ENCODE results near the gene GALNT13. TPM values are rescaled to one million over a fixed set of nuclear protein-coding genes. Genes with fewer than 3 reads are reported as not detected.
A peak's percentile ranks its signal among the peaks of the same experiment; 100 is the strongest.

Gene GALNT13
- total RNA-seq, 1 experiment from 2014 or later, result not detected

DNA sequence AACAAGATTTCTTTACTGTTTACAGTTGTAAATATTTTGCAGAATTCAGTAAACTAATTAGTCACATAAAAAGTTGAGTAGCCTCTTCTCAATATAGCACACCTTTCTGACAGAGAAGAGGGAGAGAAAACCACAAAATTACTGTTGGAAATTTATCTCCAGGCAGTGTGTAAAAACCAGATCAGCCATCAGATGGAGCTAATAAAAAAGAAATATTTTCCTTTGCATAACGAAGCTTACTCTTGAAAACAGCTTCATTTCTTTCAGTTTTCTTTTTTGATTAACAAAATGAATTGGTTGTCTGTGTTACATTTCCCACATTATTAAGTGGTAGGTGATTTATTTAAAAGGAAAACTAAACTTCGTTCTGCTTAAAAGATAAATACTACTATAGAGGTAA is 567.4 kb downstream of the GALNT13 start:
- POLR2A ChIA-PET, result no interaction called here
- no TSS peak for BruUV-seq (replicated peaks)
- no peaks in the 10 kb centered on the region for H3K36me3 Mint-ChIP-seq (ENCODE audit: insufficient read depth, unreplicated experiment)
- no peaks in the 10 kb centered on the region; the same call in 1 of the 2 replicates for H3K4me1 ChIP-seq
- no peak for DNase-seq
- H3K27me3 Mint-ChIP-seq (ENCODE audit: insufficient read depth, unreplicated experiment), result no peaks in the 10 kb centered on the region
- no peak overlapping the region for H3K4me3 Mint-ChIP-seq (ENCODE audit: unreplicated experiment)
- H3K9me3 Mint-ChIP-seq (ENCODE audit: unreplicated experiment), result no peaks in the 10 kb centered on the region
- CTCF ChIA-PET, result interaction anchor here (0.9 to 2.1 kb wide), 5 partner anchors 9 to 184 kb away, joined by 3 to 9 read pairs (median 4); no protein-coding TSS in a partner anchor
- no peaks in the 10 kb centered on the region for H3K9me3 ChIP-seq
- H3K27me3 ChIP-seq (replicated peaks; ENCODE audit: control insufficient read depth, insufficient read depth, low read length), result no peaks in the 10 kb centered on the region
- no peaks in the 10 kb centered on the region for H3K4me1 Mint-ChIP-seq (ENCODE audit: low read depth, unreplicated experiment)
- H3K36me3 ChIP-seq (ENCODE audit: control insufficient read depth, insufficient read depth, low read length), result no peaks in the 10 kb centered on the region
- intact Hi-C loops (cut with micrococcal nuclease; ENCODE audit: unreplicated experiment), result loop anchor here (2.0 kb wide), 3 partner anchors 186 to 786 kb away; no protein-coding TSS in a partner anchor
- no peak overlapping the region for H3K27ac Mint-ChIP-seq (ENCODE audit: unreplicated experiment)
- H3K4me3 ChIP-seq (ENCODE audit: low read depth, low read length), result no peak overlapping the region
- TF ChIP-seq, protein P1, sequence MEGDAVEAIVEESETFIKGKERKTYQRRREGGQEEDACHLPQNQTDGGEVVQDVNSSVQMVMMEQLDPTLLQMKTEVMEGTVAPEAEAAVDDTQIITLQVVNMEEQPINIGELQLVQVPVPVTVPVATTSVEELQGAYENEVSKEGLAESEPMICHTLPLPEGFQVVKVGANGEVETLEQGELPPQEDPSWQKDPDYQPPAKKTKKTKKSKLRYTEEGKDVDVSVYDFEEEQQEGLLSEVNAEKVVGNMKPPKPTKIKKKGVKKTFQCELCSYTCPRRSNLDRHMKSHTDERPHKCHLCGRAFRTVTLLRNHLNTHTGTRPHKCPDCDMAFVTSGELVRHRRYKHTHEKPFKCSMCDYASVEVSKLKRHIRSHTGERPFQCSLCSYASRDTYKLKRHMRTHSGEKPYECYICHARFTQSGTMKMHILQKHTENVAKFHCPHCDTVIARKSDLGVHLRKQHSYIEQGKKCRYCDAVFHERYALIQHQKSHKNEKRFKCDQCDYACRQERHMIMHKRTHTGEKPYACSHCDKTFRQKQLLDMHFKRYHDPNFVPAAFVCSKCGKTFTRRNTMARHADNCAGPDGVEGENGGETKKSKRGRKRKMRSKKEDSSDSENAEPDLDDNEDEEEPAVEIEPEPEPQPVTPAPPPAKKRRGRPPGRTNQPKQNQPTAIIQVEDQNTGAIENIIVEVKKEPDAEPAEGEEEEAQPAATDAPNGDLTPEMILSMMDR (IDR thresholded peaks at IDR 0.05; ENCODE audit: insufficient read depth in 1 of 2, low read depth in 1 of 2, low read length in 1 of 2, severe bottlenecking in 1 of 2, unreplicated experiment in 1 of 2), result peak in 1 of 2 experiments; percentile 30

DNA sequence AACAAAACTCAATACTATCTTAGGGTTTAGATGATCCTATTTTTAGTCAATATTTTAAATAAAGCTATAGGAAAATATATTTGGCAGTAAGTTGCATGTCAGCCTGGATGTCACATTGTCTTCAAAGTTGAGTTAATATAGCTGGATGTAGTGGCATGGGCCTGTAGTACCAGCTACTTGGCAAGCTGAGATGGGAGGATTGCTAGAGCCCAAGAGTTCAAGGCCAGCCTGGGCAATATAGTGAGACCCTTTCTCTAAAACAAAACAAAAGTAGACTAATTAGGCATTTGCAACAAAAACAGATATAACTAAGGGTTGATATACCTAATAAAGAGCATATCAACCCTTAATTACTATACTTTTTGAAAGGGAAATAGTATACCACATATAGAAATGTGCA is 572.2 kb downstream of the GALNT13 start:
- H3K9me3 ChIP-seq, result no peaks in the 10 kb centered on the region
- CTCF ChIA-PET, result no interaction called here
- intact Hi-C loops (cut with micrococcal nuclease; ENCODE audit: unreplicated experiment), result no loop called here
- peaks cover 22% of the 10 kb centered on the region for H3K4me1 ChIP-seq
- no peak overlapping the region for H3K4me3 ChIP-seq (ENCODE audit: low read depth, low read length)
- no peaks in the 10 kb centered on the region for H3K27me3 ChIP-seq (replicated peaks; ENCODE audit: control insufficient read depth, insufficient read depth, low read length)
- no peaks in the 10 kb centered on the region for H3K9me3 Mint-ChIP-seq (ENCODE audit: unreplicated experiment)
- H3K27me3 Mint-ChIP-seq (ENCODE audit: insufficient read depth, unreplicated experiment), result no peaks in the 10 kb centered on the region
- no peak overlapping the region for H3K4me3 Mint-ChIP-seq (ENCODE audit: unreplicated experiment)
- BruUV-seq (replicated peaks), result no TSS peak
- no peak overlapping the region for H3K27ac Mint-ChIP-seq (ENCODE audit: unreplicated experiment)
- TF ChIP-seq, protein P1 (IDR thresholded peaks at IDR 0.05; ENCODE audit: insufficient read depth in 1 of 2, low read depth in 1 of 2, low read length in 1 of 2, severe bottlenecking in 1 of 2, unreplicated experiment in 1 of 2), result no peak
- POLR2A ChIA-PET, result no interaction called here
- no peaks in the 10 kb centered on the region for H3K36me3 ChIP-seq (ENCODE audit: control insufficient read depth, insufficient read depth, low read length)
- H3K36me3 Mint-ChIP-seq (ENCODE audit: insufficient read depth, unreplicated experiment), result no peaks in the 10 kb centered on the region
- no peak for DNase-seq
- H3K4me1 Mint-ChIP-seq (ENCODE audit: low read depth, unreplicated experiment), result peaks cover 11% of the 10 kb centered on the region

DNA sequence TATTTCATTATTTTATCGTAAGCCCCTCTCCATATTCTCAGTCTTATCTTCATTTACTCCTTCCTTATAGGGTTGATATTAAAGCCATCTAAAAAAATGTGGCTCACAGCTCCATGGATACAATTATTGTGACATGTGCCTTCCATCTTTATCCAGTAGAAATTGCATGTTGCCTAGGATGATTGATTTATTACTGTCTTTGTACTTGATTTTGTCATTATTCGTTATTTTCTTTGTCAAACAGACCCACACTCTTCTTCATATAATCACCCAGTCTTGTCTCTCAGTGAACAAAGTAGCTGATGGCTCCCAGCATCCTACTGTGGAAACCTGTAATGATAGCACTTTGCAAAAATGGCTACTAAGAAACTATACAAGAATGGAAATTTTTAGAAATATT is 574.6 kb downstream of the GALNT13 start:
- Mint-ChIP-seq H3K36me3 (ENCODE audit: insufficient read depth, unreplicated experiment) (no peaks in the 10 kb centered on the region), H3K9me3 (ENCODE audit: unreplicated experiment) (no peaks in the 10 kb centered on the region), H3K27me3 (ENCODE audit: insufficient read depth, unreplicated experiment) (no peaks in the 10 kb centered on the region), H3K4me3 (ENCODE audit: unreplicated experiment) (no peak overlapping the region), H3K4me1 (ENCODE audit: low read depth, unreplicated experiment) (peaks cover 17% of the 10 kb centered on the region), H3K27ac (ENCODE audit: unreplicated experiment) (no peak overlapping the region)
- BruUV-seq (replicated peaks), result no TSS peak
- H3K36me3 ChIP-seq (ENCODE audit: control insufficient read depth, insufficient read depth, low read length), result no peaks in the 10 kb centered on the region
- H3K4me1 ChIP-seq, result peaks cover 42% of the 10 kb centered on the region
- H3K9me3 ChIP-seq, result peaks cover 4% of the 10 kb centered on the region; the same call in 1 of the 2 replicates
- no peaks in the 10 kb centered on the region for H3K27me3 ChIP-seq (replicated peaks; ENCODE audit: control insufficient read depth, insufficient read depth, low read length)
- no peak for DNase-seq
- H3K4me3 ChIP-seq (ENCODE audit: low read depth, low read length), result no peak overlapping the region
- ChIA-PET POLR2A (no interaction called here), CTCF (no interaction called here)
- TF ChIP-seq, protein P1 (IDR thresholded peaks at IDR 0.05; ENCODE audit: insufficient read depth in 1 of 2, low read depth in 1 of 2, low read length in 1 of 2, severe bottlenecking in 1 of 2, unreplicated experiment in 1 of 2), result no peak
- intact Hi-C loops (cut with micrococcal nuclease; ENCODE audit: unreplicated experiment), result loop anchor here (5.0 kb wide), 1 partner anchor 36 kb away; no protein-coding TSS in a partner anchor

Measured in Caco-2 (cell line).